NK-92 (cell line): ENCODE data around the gene PTGFR.

Source experiments
- DNase-seq: peaks from one replicate; lab custom pipeline; 2025; ENCODE audit not compliant: unreplicated experiment; lab: John Stamatoyannopoulos, UW

The PTGFR gene

DNA sequence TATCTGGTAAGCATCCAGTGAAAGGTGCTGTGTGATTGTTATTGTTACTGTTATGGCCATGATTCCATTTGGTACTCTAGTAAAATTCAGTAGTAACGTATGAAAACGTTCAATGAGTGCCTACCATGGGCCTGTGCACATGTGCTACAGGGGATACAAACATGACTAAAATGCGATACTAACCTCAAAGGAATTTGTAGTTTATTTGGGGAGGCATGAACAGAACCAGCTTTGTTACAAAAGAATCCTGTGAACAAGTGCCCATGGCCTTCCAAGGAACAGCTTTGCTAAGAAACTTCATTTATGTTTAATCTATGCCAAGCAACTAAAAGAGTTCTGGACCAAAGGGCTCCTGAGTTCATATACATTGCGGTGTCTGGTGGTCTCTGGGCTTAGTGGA lies 28.7 kb downstream of the PTGFR start:
- no peak for DNase-seq

DNA sequence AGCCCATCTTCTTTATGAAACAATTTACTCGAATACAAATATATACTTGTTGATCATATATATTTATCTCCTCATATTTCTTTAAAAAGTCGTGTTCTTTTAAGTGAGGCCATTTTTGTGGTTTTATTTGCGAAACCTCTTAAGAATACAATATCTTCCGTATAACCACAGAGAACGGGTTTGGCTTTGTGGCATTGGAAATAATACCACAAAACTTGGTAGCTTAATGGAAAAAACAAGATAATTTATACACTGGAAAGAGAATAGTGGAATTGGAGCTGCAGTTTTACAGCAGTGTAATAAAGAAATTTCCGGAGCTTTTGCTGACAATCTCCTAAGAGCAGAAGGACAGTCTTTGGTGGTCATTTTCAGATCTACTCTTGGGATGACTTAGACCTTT lies 29.4 kb downstream of the PTGFR start:
- no peak for DNase-seq

DNA sequence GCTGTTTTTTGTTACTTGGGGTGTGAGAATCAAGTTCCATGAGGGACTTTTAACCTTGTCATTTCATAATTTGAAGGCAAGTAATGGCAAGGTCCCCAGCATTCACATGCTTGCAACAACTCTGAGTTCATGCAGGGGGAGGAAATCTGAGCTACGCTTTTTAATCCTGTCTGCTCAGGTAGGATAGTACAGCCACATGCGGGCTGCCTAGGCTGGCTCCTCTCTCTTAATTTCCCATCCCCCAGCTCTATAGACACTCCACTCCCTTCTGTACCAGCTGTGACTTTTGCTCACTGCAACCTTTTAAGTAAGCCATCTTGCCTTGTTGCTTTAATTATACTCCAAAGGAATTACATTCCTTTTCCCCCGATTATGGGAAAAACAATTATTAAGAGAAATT lies 30.1 kb downstream of the PTGFR start:
- DNase-seq, result no peak

DNA sequence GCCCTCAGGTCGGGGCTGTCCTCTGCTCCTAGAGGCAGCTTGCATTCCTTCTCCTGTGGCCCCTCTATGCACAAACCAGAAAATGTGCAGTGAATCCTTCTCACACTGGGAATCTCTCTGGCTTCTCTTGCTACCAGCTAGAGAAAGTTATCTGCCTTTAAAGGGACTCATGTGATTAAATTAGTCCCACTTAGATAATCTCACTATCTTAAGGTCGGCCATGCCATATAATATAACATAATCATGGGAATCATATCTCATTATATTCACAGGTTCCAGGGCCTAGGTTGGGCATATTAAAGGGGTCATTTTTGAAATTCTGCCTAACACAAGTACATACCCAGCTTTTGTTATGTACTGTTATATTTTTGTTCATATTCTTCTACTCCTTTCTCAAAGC lies 31.4 kb downstream of the PTGFR start:
- no peak for DNase-seq

DNA sequence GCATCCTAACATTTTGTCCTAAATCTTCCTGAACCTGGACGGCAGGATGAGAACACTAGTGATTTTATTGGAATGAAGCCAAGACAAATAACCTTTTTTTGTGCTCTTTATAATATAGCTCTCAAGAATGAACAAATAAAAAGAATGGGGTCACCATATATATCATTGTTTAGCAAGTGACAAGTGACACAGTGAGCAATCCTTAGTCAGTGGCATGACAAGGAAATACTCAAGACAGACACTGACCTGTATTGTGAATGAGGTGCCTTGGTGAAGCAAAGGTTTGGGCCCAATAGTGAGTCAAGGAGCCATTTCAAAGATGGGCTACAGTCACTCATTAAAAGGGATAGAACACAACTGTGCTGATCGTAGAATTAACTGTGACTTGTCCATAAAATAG lies 35.7 kb downstream of the PTGFR start:
- no peak for DNase-seq

DNA sequence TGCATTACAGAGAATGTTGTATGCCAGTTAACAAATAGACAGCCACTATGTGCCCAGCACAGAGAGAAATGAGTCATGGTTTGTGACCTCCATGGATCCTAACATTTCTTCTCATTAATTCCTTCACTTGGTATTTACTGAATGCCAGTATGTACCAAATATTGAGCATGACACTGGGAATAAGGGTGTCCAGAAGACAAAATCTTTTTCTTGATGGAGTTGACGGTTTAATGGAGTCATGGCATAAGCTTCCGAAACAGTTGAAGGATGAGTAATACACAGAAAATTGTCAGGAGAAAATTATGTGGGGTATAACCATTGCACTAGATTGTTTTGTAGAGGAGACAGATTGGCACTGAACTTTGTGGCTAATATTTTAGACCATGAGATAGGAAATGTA lies 36.9 kb downstream of the PTGFR start:
- DNase-seq, result no peak

DNA sequence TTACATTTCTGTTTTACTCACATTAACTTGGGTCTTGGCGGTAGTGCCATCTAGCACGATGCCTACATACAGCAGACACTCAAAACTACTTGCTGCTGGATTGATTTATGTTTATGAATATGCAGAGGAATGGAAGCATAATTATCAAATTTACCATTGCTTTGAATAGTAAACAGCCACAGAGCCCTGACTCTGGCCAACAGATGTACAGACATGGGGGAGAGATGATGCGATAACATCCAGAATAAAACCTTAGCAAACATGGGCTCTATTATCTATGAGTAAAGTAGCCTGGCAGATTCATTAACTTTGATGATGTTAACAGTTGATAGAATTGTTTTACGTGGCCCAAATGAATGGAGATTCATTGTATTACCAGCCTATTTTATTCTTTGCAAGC lies 42.8 kb downstream of the PTGFR start:
- DNase-seq, result no peak

DNA sequence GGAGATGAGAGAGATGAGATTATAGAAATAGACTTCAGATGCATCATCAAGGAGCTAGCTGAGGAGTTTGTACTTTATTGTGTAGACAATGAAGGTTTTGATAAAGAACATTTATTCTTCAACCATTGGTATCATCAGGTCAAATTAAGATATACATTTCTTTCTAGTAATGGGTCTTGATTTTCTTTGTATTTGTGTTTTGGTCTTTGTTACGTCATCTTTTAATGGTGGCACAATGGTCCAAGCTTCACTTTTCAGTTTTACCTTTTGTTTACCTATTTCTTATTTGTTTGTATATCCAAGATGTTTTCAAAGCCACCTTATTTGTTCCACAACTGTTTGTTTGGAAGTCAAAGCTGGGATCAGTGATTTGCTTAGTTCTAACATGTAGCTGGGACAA lies 44.5 kb downstream of the PTGFR start:
- no peak for DNase-seq

DNA sequence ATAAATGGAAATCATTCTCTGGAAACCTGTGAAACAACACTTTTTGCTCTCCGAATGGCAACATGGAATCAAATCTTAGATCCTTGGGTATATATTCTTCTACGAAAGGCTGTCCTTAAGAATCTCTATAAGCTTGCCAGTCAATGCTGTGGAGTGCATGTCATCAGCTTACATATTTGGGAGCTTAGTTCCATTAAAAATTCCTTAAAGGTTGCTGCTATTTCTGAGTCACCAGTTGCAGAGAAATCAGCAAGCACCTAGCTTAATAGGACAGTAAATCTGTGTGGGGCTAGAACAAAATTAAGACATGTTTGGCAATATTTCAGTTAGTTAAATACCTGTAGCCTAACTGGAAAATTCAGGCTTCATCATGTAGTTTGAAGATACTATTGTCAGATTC lies 45.7 kb downstream of the PTGFR start:
- DNase-seq, result no peak

DNA sequence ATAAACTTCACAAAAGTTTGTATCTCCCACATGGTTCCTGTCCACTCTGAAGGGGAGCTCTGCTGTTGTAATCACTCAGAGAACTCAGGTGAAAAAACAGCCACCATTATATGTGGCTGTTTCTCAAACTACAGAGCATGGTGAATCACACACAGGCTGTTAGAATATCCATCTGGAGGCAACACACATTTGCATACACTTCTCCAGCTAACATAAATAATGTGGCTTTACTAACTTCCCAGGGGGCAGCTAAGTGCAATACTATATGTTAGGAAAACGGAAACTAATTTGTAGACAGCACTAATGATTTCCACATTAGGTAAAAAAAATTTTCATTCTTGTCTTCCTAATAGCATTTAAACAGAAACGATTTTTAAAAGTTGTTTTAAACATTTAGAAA lies 49.3 kb downstream of the PTGFR start:
- no peak for DNase-seq

DNA sequence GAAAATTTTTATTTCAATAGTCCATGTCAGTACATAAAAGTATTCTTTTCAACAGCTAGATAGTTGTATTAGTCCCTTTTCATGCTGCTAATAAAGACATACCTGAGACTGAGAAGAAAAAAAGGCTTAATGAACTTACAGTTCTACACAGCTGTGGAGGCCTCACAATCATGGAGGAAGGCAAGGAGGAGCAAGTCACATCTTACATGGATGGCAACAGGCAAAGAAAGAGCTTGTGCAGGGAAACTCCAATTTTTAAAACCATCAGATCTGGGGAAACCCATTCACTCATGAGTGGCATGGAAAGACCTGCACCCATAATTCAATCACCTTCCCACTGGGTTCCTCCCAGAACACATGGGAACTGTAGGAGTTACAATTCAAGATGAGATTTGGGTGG lies 50.7 kb downstream of the PTGFR start:
- DNase-seq, result no peak

DNA sequence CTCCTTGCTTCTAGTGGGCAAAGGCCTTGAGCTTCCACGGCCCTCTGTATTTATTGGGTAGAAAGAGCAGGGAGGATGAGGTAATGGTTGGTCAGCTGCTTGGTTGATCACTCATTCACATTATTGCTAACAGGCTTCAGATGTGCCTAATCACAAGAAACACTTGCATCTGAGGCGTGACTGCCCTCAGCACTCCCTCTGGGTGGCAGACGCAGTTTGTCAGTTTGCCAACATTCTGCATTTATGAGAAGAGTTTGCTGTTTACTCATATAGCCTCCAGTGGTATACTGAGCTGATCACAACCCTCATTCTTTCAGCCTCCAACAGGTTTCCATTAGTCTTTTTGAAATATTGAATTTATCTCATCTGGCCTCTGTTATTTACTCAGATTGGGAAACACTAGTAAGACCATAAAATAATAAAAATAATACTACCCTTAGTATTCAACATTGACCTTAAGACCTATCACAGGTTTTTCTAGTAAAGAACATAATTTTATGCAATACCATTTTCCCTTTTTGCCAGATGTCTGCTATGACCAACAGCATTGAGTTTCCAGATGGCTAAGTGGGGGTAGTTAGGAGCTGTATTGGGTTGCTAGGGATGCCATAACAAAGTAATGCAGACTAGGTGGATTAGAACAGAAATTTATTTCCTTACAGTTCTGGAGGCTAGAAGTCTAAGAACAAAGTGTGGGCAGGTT lies 53.3 kb downstream of the PTGFR start:
- DNase-seq, result no peak

DNA sequence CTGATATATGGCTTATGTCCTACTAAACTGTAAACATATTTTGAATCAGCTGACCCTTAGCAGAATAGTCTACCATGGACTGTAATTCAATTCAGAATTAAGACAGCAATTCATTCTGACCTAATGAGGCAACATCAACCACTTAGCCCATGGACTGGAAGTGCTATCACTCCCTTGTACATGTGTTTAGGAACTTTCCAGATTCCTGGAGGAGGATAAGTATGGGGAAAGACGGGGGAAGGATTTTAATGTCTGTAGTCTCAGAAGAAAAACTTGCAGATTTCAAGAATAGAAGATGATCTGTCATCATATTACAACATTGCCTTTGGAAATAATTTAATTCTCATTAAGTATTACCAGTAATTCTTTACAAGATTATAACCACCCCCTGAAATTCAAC lies 56.3 kb downstream of the PTGFR start:
- DNase-seq, result no peak

DNA sequence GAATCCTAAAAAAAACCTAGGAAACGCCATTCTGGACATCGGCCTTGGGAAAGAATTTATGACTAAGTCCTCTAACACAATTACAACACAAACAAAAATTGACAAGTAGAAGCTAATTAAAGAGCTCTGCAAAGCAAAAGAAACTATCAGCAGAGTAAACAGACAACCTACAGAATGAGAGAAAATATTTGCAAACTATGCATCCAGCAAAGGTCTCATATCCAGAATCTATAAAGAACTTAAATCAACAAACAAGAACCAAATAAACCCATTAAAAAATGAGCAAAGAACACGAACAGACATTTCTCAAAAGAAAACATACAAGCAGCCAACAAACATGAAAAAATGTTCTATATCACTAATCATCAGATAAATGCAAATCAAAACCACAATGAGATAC lies 58.6 kb downstream of the PTGFR start:
- DNase-seq, result no peak

DNA sequence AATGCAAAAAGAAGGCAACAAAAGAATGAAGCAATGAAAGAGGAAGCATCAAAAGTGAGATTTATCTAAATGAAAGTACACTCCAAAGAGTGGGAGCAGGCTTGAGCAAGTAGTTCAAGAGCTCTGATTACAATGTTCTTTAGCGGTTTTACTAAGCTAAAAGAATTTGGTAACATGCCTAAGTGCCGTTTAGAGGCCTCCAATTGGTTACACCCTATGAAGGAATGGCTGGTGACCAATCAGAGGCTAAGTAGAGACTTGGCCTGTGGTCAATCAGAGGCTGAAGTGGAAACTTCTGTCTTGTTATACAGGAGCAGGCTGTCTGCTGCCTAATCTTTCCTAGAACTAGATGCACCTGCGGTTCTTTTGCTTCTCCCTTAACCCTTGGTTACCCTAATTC lies 59.1 kb downstream of the PTGFR start:
- DNase-seq, result no peak

DNA sequence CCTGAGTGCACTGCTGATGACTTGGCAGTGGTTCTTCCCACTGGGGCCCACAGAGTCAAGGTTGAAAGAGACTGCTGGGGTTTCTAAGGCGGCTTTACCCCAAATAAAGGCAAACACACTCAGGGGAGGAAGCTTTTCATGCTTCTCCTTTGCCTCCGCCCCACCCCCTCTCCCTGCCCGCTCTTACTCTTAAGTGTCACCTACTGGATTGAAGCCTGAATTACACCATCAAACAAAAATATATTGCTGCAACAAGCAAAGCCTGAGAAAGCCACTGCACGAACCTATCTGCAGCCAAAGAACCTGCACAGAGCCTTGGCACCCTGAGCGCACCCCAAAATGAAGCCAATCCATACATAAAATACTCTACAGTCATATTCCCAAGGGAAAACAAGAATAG lies 63.1 kb downstream of the PTGFR start:
- DNase-seq, result no peak

DNA sequence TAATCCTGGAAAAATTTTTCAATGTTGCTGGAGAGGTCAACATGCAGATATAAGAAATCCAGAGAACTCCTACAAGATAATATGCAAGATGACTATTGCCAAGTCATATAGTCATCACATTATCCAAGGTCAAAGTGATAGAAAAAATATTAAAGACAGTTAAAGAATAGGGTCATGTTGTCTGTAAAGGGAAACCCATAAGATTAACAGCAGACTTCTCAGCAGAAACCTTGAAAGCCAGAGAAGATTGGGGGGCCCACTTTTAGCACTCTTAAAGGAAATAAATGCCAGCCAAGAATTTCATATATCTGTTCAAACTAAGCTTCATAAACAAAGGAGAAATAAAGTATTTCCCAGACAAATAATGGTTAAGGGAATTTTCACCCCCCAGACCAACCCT lies 64.1 kb downstream of the PTGFR start:
- no peak for DNase-seq

DNA sequence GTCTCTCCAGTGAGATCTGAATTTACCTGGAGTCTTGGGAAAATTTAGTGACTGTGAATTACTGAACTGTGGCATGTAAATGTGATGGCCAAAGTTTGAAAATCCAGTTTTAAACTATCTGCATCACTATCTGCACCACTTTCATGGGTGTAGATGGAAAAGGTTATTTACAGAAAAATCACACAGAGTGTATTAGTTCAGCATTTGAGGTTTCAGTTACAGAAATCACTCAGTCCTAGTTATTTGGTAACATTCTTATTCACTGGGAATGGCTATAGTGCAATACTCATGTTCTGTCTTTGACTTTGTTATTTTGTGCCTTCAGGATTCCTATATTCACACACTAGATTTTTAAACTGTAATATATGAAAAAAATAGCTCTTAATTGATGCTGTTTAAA lies 68.9 kb downstream of the PTGFR start:
- no peak for DNase-seq

DNA sequence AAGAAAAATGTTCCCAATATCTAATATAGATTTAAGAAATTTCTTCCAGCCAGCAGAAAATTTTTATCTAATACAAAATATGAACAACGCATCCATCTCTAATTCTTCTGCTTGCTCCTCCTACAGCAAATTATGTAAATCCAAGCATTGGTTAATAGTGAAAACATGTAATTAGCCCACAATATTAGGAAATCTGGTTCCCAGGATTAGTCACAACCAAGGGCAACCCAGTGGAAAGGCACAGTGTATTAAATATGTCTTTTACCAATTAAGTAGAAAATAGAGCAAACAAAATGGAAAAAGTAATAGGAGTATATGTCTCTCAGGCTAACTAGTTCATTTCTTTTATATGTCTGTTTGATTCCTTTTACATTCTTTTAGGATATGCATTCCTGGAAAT lies 70.0 kb downstream of the PTGFR start:
- DNase-seq, result no peak

DNA sequence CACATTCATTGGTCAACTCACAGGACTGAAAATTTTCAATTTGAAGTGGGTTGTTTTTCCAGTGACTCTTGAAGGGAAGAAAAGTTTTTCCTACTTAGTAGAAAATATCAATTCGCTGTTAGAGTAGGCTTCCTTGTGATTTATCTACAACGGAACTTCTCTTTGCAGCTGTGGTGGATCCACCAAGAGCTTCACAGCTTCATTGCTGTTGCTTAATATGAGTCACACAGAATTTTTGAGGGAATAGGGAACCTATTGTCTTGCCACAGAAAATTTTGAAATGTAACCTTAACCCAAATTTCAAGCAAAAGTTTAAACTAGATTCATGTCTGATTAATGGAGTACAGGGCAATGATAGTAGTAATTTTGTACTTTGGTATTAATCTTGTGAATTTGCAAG lies 71.1 kb downstream of the PTGFR start:
- DNase-seq, result no peak

DNA sequence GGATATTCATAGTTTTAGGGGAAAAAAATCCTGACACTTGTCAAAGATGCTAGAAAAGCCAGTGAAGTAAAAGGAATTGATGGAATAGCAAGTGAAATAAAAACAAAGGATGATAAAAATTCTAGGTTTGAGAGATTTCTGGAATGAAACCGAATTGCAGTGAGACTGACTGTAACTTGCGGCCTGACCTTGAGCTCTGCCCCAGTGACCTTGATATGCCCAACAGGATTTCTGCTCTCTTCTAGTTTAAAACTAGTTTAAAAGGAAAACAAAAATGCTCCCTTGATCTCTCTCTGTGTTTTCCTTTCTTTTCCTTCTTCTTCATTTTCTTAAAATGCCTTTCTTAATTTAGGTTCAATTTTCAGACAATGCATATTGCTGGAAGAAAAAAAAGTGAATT lies 74.6 kb downstream of the PTGFR start:
- no peak for DNase-seq

DNA sequence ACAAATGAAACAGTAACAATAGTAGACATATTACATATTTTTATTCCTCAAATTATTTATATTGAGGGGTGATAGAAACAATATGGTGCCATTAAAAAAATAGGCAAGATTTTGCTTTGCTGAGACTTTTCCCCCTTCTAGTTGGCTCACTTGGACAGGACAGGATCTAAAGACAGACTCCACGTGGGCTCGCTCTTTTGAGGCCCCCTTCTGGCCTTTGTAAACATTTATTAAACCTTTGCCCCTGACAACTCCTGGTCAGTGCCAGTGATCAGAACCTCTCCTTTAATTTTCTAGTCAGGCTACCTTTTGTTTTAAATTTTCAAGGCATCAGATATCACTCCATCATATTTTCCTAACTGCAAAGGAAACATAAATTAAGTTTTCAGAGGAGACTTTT lies 79.8 kb downstream of the PTGFR start:
- no peak for DNase-seq

DNA sequence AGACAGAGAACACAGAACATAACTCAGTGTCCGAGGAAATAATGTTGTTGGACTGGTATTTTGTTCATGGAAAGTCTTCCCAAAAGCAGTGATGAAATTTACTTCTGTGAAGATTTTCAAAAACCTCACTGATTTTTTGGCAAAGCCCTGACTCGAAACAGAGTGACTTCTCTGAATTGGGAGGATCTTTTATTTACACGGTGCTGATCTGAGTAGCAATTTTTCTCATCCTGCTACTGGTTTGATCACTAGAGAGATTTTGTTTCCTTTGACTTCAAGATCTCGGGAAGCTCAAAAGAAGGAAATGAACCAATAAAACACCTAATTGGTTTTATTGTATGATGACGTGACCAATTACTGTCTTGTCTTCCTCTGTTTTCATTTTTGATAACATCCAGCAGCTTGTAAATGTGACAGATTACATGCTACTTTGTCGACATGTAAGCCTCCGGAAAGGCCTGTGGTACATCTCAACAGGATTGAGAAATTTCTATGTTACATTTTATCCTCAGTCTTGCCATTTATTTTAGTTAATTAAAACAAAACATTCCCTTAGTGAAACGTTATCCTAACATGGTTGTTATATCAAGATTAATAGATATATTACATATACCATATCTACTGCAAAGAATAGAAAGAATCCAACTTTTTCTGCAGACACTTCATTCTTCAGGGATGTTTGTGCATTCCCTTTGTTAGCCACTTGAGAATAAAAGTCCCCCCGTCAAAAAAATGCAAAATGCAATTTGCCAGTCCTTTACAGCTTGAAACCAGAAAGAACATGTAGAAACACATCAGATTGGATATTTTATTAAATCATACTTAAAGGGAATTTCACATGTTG lies 86.7 kb downstream of the PTGFR start:
- no peak for DNase-seq
